HEK293 (cell line): ENCODE measurements around the gene TPRG1.

ENCODE experiments used
- CTCF ChIA-PET: fragments of 350-600 bp; formaldehyde crosslinking; extraction: SDS; loops from one replicate; lab custom pipeline; 2021; ENCODE audit warnings: antibody characterized with exemption; lab: Yijun Ruan, JAX
- POLR2A ChIA-PET: fragments of 300-600 bp; formaldehyde crosslinking; extraction: SDS; loops from one replicate; lab custom pipeline; 2020; ENCODE audit warnings: antibody characterized with exemption, inconsistent platforms; lab: Yijun Ruan, JAX
- H3K27ac ChIP-seq: fragments of 200-500 bp; sonication (Bioruptor generic); 2 replicates; pipeline ENCODE4 v1.5.1; 2014; ENCODE audit warnings: low read depth, low read length, control low read depth, inconsistent platforms; ENCODE audit errors: extremely low read depth
- H3K36me3 ChIP-seq, 2 experiments: fragments of 200-500 bp in 1 of 2; sonication (Bioruptor generic) in 1 of 2; 1 replicate in 1 of 2; 2 replicates in 1 of 2; pipeline ENCODE4 v1.5.1; 2014 to 2017; ENCODE audit warnings: inconsistent platforms in 2 of 2, low read length in 2 of 2; ENCODE audit not compliant: control insufficient read depth in 2 of 2, insufficient read depth in 1 of 2
- H3K4me1 ChIP-seq: fragments of 200-500 bp; sonication (Bioruptor generic); 2 replicates; pipeline ENCODE4 v1.5.1; 2014; ENCODE audit warnings: mild to moderate bottlenecking, low read length, inconsistent platforms; ENCODE audit not compliant: control insufficient read depth, insufficient read depth
- H3K4me3 ChIP-seq: 2 replicates; pipeline ENCODE4 v1.5.1; 2011; ENCODE audit warnings: low read depth, mild to moderate bottlenecking, control low read depth, low read length, moderate library complexity
- H3K9me3 ChIP-seq: fragments of 200-500 bp; sonication (Bioruptor generic); 2 replicates; pipeline ENCODE4 v1.5.1; 2014; ENCODE audit warnings: low read depth, low read length, inconsistent platforms; ENCODE audit not compliant: control insufficient read depth, insufficient read depth
- GLIS2 ChIP-seq: fragments of 450-650 bp; formaldehyde crosslinking; IDR thresholded peaks from 2 replicates; pipeline ENCODE4 v1.5.1; 2016; ENCODE audit warnings: missing biosample characterization, missing genetic modification characterization
- HOXA7 ChIP-seq: sonication (generic); formaldehyde crosslinking; IDR thresholded peaks from 2 replicates; pipeline ENCODE4 v1.8.1; 2022; ENCODE audit warnings: missing genetic modification reagents, borderline replicate concordance
- KLF10 ChIP-seq: fragments of 450-650 bp; IDR thresholded peaks from 2 replicates; pipeline ENCODE4 v1.5.1; 2018; ENCODE audit warnings: missing biosample characterization, mild to moderate bottlenecking, missing genetic modification characterization
- KLF9 ChIP-seq: fragments of 450-650 bp; formaldehyde crosslinking; IDR thresholded peaks from 2 replicates; pipeline ENCODE4 v1.5.1; 2016; ENCODE audit warnings: missing biosample characterization, missing genetic modification characterization, low read depth
- PBX3 ChIP-seq: sonication (generic); formaldehyde crosslinking; IDR thresholded peaks from 2 replicates; pipeline ENCODE4 v1.8.1; 2022; ENCODE audit warnings: mild to moderate bottlenecking, moderate library complexity, missing genetic modification reagents
- SCRT1 ChIP-seq: fragments of 450-650 bp; formaldehyde crosslinking; IDR thresholded peaks from 2 replicates; pipeline ENCODE4 v1.5.1; 2016; ENCODE audit warnings: missing biosample characterization, missing genetic modification characterization, borderline replicate concordance
- WT1 ChIP-seq: fragments of 450-650 bp; formaldehyde crosslinking; IDR thresholded peaks from 2 replicates; pipeline ENCODE4 v1.5.1; 2016; ENCODE audit warnings: missing biosample characterization, missing genetic modification characterization
- YY1 ChIP-seq: fragments of 450-650 bp; formaldehyde crosslinking; IDR thresholded peaks from 2 replicates; pipeline ENCODE4 v1.5.1; 2018; ENCODE audit warnings: missing biosample characterization, missing genetic modification characterization
- ZBTB8A ChIP-seq: fragments of 450-650 bp; formaldehyde crosslinking; IDR thresholded peaks from 2 replicates; pipeline ENCODE4 v1.5.1; 2016; ENCODE audit warnings: missing biosample characterization, missing genetic modification characterization
- ZNF112 ChIP-seq: fragments of 450-650 bp; formaldehyde crosslinking; IDR thresholded peaks from 2 replicates; pipeline ENCODE4 v1.5.0; 2017; ENCODE audit warnings: missing biosample characterization, missing genetic modification characterization
- ZNF138 ChIP-seq: fragments of 450-650 bp; formaldehyde crosslinking; IDR thresholded peaks from 2 replicates; pipeline ENCODE4 v1.5.1; 2016; ENCODE audit warnings: missing biosample characterization, missing genetic modification characterization, borderline replicate concordance
- ZNF169 ChIP-seq: fragments of 450-650 bp; formaldehyde crosslinking; IDR thresholded peaks from 2 replicates; pipeline ENCODE4 v1.5.1; 2016; ENCODE audit warnings: missing biosample characterization, missing genetic modification characterization
- ZNF214 ChIP-seq: fragments of 450-650 bp; formaldehyde crosslinking; IDR thresholded peaks from 2 replicates; pipeline ENCODE4 v1.5.1; 2017; ENCODE audit warnings: missing biosample characterization, mild to moderate bottlenecking, missing genetic modification characterization, borderline replicate concordance
- ZNF26 ChIP-seq: fragments of 450-650 bp; formaldehyde crosslinking; IDR thresholded peaks from 2 replicates; pipeline ENCODE4 v1.5.1; 2016; ENCODE audit warnings: missing biosample characterization, missing genetic modification characterization
- ZNF274 ChIP-seq, 2 experiments: fragments of 200-500 bp in 1 of 2; fragments of 450-650 bp in 1 of 2; sonication (Bioruptor generic) in 1 of 2; formaldehyde crosslinking in 1 of 2; IDR thresholded peaks; 2 replicates each; pipeline versions ENCODE4 v1.5.1 to v1.6.1; 2014 to 2016; ENCODE audit warnings: borderline replicate concordance in 1 of 2, inconsistent platforms in 1 of 2, low read length in 1 of 2, missing biosample characterization in 1 of 2, missing genetic modification characterization in 1 of 2
- ZNF426 ChIP-seq: fragments of 450-650 bp; formaldehyde crosslinking; IDR thresholded peaks from 2 replicates; pipeline ENCODE4 v1.5.1; 2017; ENCODE audit warnings: missing biosample characterization, missing genetic modification characterization, mild to moderate bottlenecking, inconsistent platforms, moderate library complexity
- ZNF473 ChIP-seq: fragments of 450-650 bp; formaldehyde crosslinking; IDR thresholded peaks from 2 replicates; pipeline ENCODE4 v1.5.1; 2017; ENCODE audit warnings: missing biosample characterization, missing genetic modification characterization
- ZNF610 ChIP-seq: fragments of 450-650 bp; formaldehyde crosslinking; IDR thresholded peaks from 2 replicates; pipeline ENCODE4 v1.5.1; 2016; ENCODE audit warnings: missing biosample characterization, missing genetic modification characterization, borderline replicate concordance
- ZNF629 ChIP-seq: fragments of 450-650 bp; formaldehyde crosslinking; IDR thresholded peaks from 2 replicates; pipeline ENCODE4 v1.5.1; 2017; ENCODE audit warnings: missing biosample characterization, missing genetic modification characterization
- ZNF654 ChIP-seq: fragments of 450-650 bp; formaldehyde crosslinking; IDR thresholded peaks from 2 replicates; pipeline ENCODE4 v1.5.1; 2016; ENCODE audit warnings: low read depth, missing biosample characterization, missing genetic modification characterization
- ZNF707 ChIP-seq: fragments of 450-650 bp; formaldehyde crosslinking; IDR thresholded peaks from 2 replicates; pipeline ENCODE4 v1.5.1; 2016; ENCODE audit warnings: missing biosample characterization, missing genetic modification characterization
- ZNF747 ChIP-seq: fragments of 450-650 bp; formaldehyde crosslinking; IDR thresholded peaks from 2 replicates; pipeline ENCODE4 v1.5.1; 2016; ENCODE audit warnings: missing biosample characterization, missing genetic modification characterization
- TF ChIP-seq, protein P1 (sequence below): fragments of 450-650 bp; formaldehyde crosslinking; IDR thresholded peaks from 2 replicates; pipeline ENCODE4 v1.5.1; 2016; ENCODE audit warnings: missing biosample characterization, missing genetic modification characterization

TPRG1 gene

GRCh38 chr3:189282741-189283140 lies 111.0 kb downstream of the TPRG1 start:
- Histone ChIP-seq H3K27ac (no peak overlapping the region), H3K9me3 (no peaks in the 10 kb centered on the region), H3K4me3 (no peak overlapping the region), H3K4me1 (no peaks in the 10 kb centered on the region), H3K36me3 (no peaks in the 10 kb centered on the region)
- ChIA-PET CTCF (no interaction called here), POLR2A (no interaction called here)
- TF ChIP-seq ZNF214 (tag by site-specific recombination): no peak
- no peak for TF ChIP-seq ZNF138
- no peak for TF ChIP-seq ZNF610
- no peak for TF ChIP-seq WT1
- TF ChIP-seq GLIS2 (tag by site-specific recombination): no peak
- TF ChIP-seq ZNF473 (tag by site-specific recombination): no peak
- no peak for TF ChIP-seq ZNF654 (tag by site-specific recombination)
- TF ChIP-seq ZBTB8A: no peak
- TF ChIP-seq PBX3 (CRISPR knock-in tag): no peak
- no peak for TF ChIP-seq ZNF426 (tag by site-specific recombination)
- no peak for TF ChIP-seq ZNF169
- TF ChIP-seq ZNF707 (tag by site-specific recombination): no peak
- no peak for TF ChIP-seq YY1 (tag by site-specific recombination)
- TF ChIP-seq, protein P1, sequence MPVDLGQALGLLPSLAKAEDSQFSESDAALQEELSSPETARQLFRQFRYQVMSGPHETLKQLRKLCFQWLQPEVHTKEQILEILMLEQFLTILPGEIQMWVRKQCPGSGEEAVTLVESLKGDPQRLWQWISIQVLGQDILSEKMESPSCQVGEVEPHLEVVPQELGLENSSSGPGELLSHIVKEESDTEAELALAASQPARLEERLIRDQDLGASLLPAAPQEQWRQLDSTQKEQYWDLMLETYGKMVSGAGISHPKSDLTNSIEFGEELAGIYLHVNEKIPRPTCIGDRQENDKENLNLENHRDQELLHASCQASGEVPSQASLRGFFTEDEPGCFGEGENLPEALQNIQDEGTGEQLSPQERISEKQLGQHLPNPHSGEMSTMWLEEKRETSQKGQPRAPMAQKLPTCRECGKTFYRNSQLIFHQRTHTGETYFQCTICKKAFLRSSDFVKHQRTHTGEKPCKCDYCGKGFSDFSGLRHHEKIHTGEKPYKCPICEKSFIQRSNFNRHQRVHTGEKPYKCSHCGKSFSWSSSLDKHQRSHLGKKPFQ: no peak
- TF ChIP-seq SCRT1 (tag by site-specific recombination): no peak
- no peak for TF ChIP-seq ZNF629 (tag by site-specific recombination)
- no peak for TF ChIP-seq ZNF747 (tag by site-specific recombination)
- TF ChIP-seq KLF10 (tag by site-specific recombination): no peak
- no peak for TF ChIP-seq ZNF274 (IDR thresholded peaks at IDR 0.05; ENCODE audit: low read length)
- TF ChIP-seq ZNF274 (tag by site-specific recombination; IDR thresholded peaks at IDR 0.05; ENCODE audit: borderline replicate concordance): no peak
- TF ChIP-seq ZNF26 (tag by site-specific recombination): no peak

GRCh38 chr3:189286188-189286587 lies 114.4 kb downstream of the TPRG1 start:
- POLR2A ChIA-PET: no interaction called here
- Histone ChIP-seq H3K27ac (no peak overlapping the region), H3K9me3 (no peaks in the 10 kb centered on the region), H3K4me1 (no peaks in the 10 kb centered on the region), H3K36me3 (no peaks in the 10 kb centered on the region), H3K4me3 (no peak overlapping the region)
- CTCF ChIA-PET: interaction anchor here (0.5 kb wide), 1 partner anchor 674 kb away, joined by 3 read pairs; no protein-coding TSS in a partner anchor
- TF ChIP-seq KLF9: no peak
- TF ChIP-seq HOXA7 (CRISPR knock-in tag): no peak
- no peak for TF ChIP-seq ZNF112 (tag by site-specific recombination)
